HPDE6-E6E7 (cell line): ENCODE results near the gene GABBR2.
"Not testable (repeated sequence)": the region's sequence is repeated elsewhere in the genome, so short reads cannot be mapped to it uniquely, and the experiment has no call there.

Experiments used
- DNase-seq: peaks from one replicate; pipeline ENCODE4 v3.0.0; 2011; ENCODE audit warnings: missing footprints; ENCODE audit errors: extremely low spot score

Gene GABBR2

GRCh38 chr9:98479967-98480847 lies 228.5 kb downstream of the GABBR2 start:
- peak; percentile 41 for DNase-seq

- DNase-seq: no peak
These were observed 229.3 kb downstream of the GABBR2 start for GRCh38 chr9:98479449-98479848.

GRCh38 chr9:98477884-98478283 lies 230.9 kb downstream of the GABBR2 start:
- DNase-seq: no peak

- DNase-seq: no peak
These were observed 236.5 kb downstream of the GABBR2 start for GRCh38 chr9:98472216-98472615.

- DNase-seq: no peak
These were observed 237.6 kb downstream of the GABBR2 start for GRCh38 chr9:98471185-98471584.

- no peak for DNase-seq
These were observed 240.0 kb downstream of the GABBR2 start for GRCh38 chr9:98468567-98469239.

- no peak for DNase-seq
These were observed 242.9 kb downstream of the GABBR2 start for GRCh38 chr9:98465799-98466198.

GRCh38 chr9:98464156-98464690 lies 244.5 kb downstream of the GABBR2 start:
- DNase-seq: not testable (repeated sequence)

- DNase-seq: no peak
These were observed 246.4 kb downstream of the GABBR2 start for GRCh38 chr9:98462310-98462709.

- no peak for DNase-seq
These were observed 248.0 kb downstream of the GABBR2 start for GRCh38 chr9:98460704-98461103.

GRCh38 chr9:98457726-98458370 lies 250.9 kb downstream of the GABBR2 start:
- no peak for DNase-seq

GRCh38 chr9:98456156-98456613 lies 252.6 kb downstream of the GABBR2 start:
- DNase-seq: no peak

- peak; percentile 73 for DNase-seq
These were observed 253.2 kb downstream of the GABBR2 start for GRCh38 chr9:98455256-98456155.

GRCh38 chr9:98453589-98454311 lies 255.0 kb downstream of the GABBR2 start:
- no peak for DNase-seq

GRCh38 chr9:98451576-98451975 lies 257.2 kb downstream of the GABBR2 start:
- no peak for DNase-seq

- no peak for DNase-seq
These were observed 258.2 kb downstream of the GABBR2 start for GRCh38 chr9:98450496-98450895.

GRCh38 chr9:98449871-98450270 lies 258.9 kb downstream of the GABBR2 start:
- no peak for DNase-seq

- DNase-seq: no peak
These were observed 263.2 kb downstream of the GABBR2 start for GRCh38 chr9:98445576-98445975.

GRCh38 chr9:98444601-98445000 lies 264.1 kb downstream of the GABBR2 start:
- DNase-seq: no peak

- no peak for DNase-seq
These were observed 266.2 kb downstream of the GABBR2 start for GRCh38 chr9:98442541-98442940.
